GM08714 (cell line): ENCODE results near the gene ZKSCAN1.
A peak's percentile ranks its signal among the peaks of the same experiment; 100 is the strongest.

Source experiments
- H3K4me3 ChIP-seq: fragments of 200-500 bp; sonication (Bioruptor generic); 2 replicates; pipeline ENCODE4 v1.5.1; 2014; ENCODE audit warnings: mild to moderate bottlenecking, low read length, inconsistent platforms
- ZNF274 ChIP-seq: IDR thresholded peaks from 2 replicates; pipeline ENCODE4 v1.6.1; 2012; ENCODE audit warnings: mild to moderate bottlenecking, low read depth, low read length

The ZKSCAN1 gene

GRCh38 chr7:100048680-100049079, 33.3 kb downstream of the ZKSCAN1 start:
- H3K4me3 ChIP-seq, result no peak overlapping the region
- no peak for TF ChIP-seq ZNF274

- H3K4me3 ChIP-seq, result peak within 1 kb of the TSS; percentile 79
- TF ChIP-seq ZNF274, result no peak
Measured at GRCh38 chr7:100049441-100050291, 34.3 kb downstream of the ZKSCAN1 start, which contains the start of gene ZSCAN21. Gene ZSCAN21 (plus strand): TSS chr7:100049774. CDS start chr7:100057007, 7,233 bp downstream.

GRCh38 chr7:100051611-100052010, 36.2 kb downstream of the ZKSCAN1 start:
- no peak overlapping the region for H3K4me3 ChIP-seq
- no peak for TF ChIP-seq ZNF274

DNA sequence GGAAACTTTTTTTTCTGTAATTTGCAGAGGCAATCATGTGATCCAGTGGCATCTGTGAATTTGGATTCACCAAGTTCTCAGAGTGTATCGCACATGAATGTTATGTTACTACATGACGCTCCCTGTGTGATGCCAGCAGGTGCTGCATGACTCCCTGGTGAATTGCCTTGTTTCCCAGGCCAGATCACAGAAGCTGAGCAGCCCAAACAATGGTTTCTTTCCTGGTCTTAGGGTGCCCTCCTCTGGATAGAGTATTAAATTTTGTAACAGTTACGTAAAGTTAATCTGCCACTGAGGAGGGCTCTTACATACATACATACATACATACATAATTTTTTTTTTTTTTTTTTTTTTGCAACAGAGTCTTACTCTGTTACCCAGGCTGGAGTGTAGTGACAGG, 37.8 kb downstream of the ZKSCAN1 start:
- no peak for TF ChIP-seq ZNF274
- H3K4me3 ChIP-seq, result no peak overlapping the region

DNA sequence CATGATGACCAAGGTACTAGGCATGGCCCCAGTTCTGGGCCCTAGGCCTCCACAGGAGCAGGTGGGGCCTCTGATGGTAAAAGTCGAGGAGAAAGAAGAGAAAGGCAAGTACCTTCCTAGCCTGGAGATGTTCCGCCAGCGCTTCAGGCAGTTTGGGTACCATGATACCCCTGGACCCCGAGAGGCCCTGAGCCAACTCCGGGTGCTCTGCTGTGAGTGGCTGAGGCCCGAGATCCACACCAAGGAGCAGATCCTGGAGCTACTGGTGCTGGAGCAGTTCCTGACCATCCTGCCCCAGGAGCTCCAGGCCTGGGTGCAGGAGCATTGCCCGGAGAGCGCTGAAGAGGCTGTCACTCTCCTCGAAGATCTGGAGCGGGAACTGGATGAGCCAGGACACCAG, 41.6 kb downstream of the ZKSCAN1 start:
- H3K4me3 ChIP-seq, result no peak overlapping the region
- no peak for TF ChIP-seq ZNF274

DNA sequence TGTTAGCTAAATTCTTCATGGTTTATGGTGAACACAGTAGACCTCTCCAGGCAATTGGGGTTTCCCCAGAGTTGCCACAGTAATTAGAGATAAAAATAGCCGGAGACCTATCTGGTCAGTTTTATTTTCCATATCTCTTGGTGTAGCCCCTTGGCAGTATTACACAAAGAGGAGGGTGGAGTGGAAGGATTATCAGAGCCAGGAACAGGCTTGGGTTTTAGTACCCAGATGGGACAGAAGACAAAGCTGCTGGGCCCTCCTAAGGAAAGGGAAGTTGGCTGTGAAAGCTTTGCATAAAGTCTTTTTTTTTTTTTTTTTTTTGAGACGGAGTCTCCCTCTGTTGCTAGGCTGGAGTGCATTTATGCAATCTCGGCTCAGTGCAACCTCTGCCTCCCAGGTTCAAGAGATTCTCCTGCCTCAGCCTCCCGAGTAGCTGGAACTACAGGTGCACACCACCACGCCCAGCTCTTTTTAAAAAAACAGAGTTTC, 43.9 kb downstream of the ZKSCAN1 start:
- TF ChIP-seq ZNF274, result no peak

GRCh38 chr7:100061518-100062193, 46.3 kb downstream of the ZKSCAN1 start:
- no peak overlapping the region for H3K4me3 ChIP-seq
- no peak for TF ChIP-seq ZNF274

More for the DNA sequence above, 43.9 kb downstream of the ZKSCAN1 start:
- H3K4me3 ChIP-seq, result no peak overlapping the region

- no peak overlapping the region for H3K4me3 ChIP-seq
- TF ChIP-seq ZNF274, result no peak
Measured at GRCh38 chr7:100063376-100063775, 48.0 kb downstream of the ZKSCAN1 start.

DNA sequence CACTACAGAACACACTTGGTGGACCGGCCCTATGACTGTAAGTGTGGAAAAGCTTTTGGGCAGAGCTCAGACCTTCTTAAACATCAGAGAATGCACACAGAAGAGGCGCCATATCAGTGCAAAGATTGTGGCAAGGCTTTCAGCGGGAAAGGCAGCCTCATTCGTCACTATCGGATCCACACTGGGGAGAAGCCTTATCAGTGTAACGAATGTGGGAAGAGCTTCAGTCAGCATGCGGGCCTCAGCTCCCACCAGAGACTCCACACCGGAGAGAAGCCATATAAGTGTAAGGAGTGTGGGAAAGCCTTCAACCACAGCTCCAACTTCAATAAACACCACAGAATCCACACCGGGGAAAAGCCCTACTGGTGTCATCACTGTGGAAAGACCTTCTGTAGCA, 48.8 kb downstream of the ZKSCAN1 start:
- no peak overlapping the region for H3K4me3 ChIP-seq
- no peak for TF ChIP-seq ZNF274

DNA sequence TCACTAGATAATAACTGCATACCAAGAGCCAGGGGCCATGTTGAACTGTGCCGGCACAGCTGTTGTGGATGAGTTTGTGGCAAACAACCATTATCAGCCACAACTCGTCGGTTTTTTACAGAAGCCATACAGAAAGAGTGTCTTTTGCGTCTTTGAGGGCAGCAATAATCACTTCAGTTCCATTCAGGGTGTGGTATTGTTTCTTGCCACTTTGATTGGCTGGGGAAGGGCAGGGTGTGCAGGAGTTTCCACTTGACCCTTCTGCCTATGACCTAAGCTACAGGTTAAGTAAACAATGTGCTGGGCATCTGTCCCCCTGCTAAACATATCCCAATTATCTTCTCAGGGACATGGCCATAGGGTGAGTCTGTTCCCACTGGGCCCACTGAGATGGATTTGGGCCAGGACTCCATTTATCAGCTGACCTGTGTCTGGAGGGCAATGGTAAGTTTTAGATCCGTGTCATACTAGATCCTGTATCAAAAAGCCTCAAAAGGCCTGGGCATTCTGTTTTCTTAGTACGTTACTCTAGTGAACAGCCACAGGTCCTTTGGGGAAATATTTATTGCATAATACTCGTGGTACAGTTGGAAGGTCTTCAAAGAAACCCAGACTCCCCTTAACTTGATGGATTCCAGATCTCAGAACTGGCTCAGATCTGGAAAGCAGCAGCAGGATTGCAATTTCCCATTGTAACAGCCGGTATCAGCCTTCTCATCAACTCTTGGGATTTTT, 50.2 kb downstream of the ZKSCAN1 start:
- TF ChIP-seq ZNF274, result no peak
- no peak overlapping the region for H3K4me3 ChIP-seq

- TF ChIP-seq ZNF274, result no peak
- H3K4me3 ChIP-seq, result no peak overlapping the region
Measured at GRCh38 chr7:100066953-100067352, 51.6 kb downstream of the ZKSCAN1 start.

DNA sequence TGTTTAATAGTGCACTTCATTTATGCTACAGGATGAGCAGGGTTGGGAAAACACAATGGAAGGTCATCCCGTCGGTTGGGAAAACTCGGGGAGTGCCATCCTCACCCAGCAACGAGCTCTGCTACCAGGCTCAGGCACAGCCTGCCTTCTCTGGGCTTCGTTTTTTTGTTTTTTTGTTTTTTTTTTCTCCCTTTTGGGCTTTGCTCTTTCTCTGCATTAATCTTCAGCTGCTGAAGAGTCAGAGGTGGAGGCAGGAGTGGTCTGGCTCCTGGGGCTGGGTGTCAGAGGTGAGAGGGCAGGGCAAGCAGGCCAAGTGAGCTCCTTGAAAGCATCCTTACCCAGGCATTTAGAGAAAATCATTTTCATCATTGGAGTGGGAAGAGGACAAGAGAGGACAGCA, 54.6 kb downstream of the ZKSCAN1 start:
- no peak overlapping the region for H3K4me3 ChIP-seq
- no peak for TF ChIP-seq ZNF274

- TF ChIP-seq ZNF274, result peak; percentile 13; the same call in 1 of the 2 replicates
- H3K4me3 ChIP-seq, result no peak overlapping the region
Measured at GRCh38 chr7:100071018-100071723, 55.8 kb downstream of the ZKSCAN1 start.

GRCh38 chr7:100072462-100072861, 57.1 kb downstream of the ZKSCAN1 start:
- no peak overlapping the region for H3K4me3 ChIP-seq
- no peak for TF ChIP-seq ZNF274

GRCh38 chr7:100074841-100075240, 59.4 kb downstream of the ZKSCAN1 start:
- no peak for TF ChIP-seq ZNF274
- H3K4me3 ChIP-seq, result no peak overlapping the region
